ENCODE results near the gene AQP7.
"Not testable (repeated sequence)": the region's sequence is repeated elsewhere in the genome, so short reads cannot be mapped to it uniquely, and the experiment has no call there.

GRCh38 chr9:33386641-33386996 is 15.7 kb downstream of the AQP7 start:
- TF ChIP-seq ZBTB33 (IDR thresholded peaks at IDR 0.05; ENCODE audit: borderline replicate concordance, low read depth); POLR2AphosphoS5 (IDR thresholded peaks at IDR 0.05; ENCODE audit: low read depth, low read length); CTCF (IDR thresholded peaks at IDR 0.05); RFX5 (IDR thresholded peaks at IDR 0.05; ENCODE audit: low read length); JUND (IDR thresholded peaks at IDR 0.05); USF2 (IDR thresholded peaks at IDR 0.05; ENCODE audit: borderline replicate concordance, low read depth, low read length); TAF1 (IDR thresholded peaks at IDR 0.05; ENCODE audit: borderline replicate concordance, low read depth, low read length); PBX3 (IDR thresholded peaks at IDR 0.05): not testable (repeated sequence)

Measured in SK-N-SH (cell line).